HG02852 (cell line): Measurements from ENCODE around the gene WIPF1.
A peak's percentile ranks its signal among the peaks of the same experiment; 100 is the strongest.
"Not testable (repeated sequence)": the region's sequence is repeated elsewhere in the genome, so short reads cannot be mapped to it uniquely, and the experiment has no call there.

Source experiments
- ATAC-seq: cut with Tn5 transposase; IDR thresholded peaks from one replicate; pipeline ENCODE4 v1.9.1; 2021; ENCODE audit warnings: mild to moderate bottlenecking, moderate library complexity; ENCODE audit not compliant: unreplicated experiment

Gene WIPF1

GRCh38 chr2:174573621-174574081 lies 24.0 kb downstream of the WIPF1 start:
- ATAC-seq = no peak

GRCh38 chr2:174572556-174572955 lies 25.0 kb downstream of the WIPF1 start:
- ATAC-seq = no peak

- no peak for ATAC-seq
Measured at GRCh38 chr2:174571669-174572323, 25.8 kb downstream of the WIPF1 start.

GRCh38 chr2:174570318-174570958 lies 27.2 kb downstream of the WIPF1 start:
- no peak for ATAC-seq

- ATAC-seq = no peak
Measured at GRCh38 chr2:174569678-174570077, 27.9 kb downstream of the WIPF1 start.

- no peak for ATAC-seq
Measured at GRCh38 chr2:174568425-174568824, 29.2 kb downstream of the WIPF1 start.

- ATAC-seq = no peak
Measured at GRCh38 chr2:174566871-174567270, 30.7 kb downstream of the WIPF1 start.

GRCh38 chr2:174563530-174564282 lies 33.9 kb downstream of the WIPF1 start:
- no peak for ATAC-seq

- no peak for ATAC-seq
Measured at GRCh38 chr2:174561972-174562370, 35.6 kb downstream of the WIPF1 start.

GRCh38 chr2:174561283-174561971 lies 36.2 kb downstream of the WIPF1 start:
- ATAC-seq = no peak

GRCh38 chr2:174560737-174561136 lies 36.9 kb downstream of the WIPF1 start:
- no peak for ATAC-seq

- ATAC-seq = no peak
Measured at GRCh38 chr2:174555998-174556397, 41.6 kb downstream of the WIPF1 start.

- no peak for ATAC-seq
Measured at GRCh38 chr2:174554529-174555150, 43.0 kb downstream of the WIPF1 start.

- peak; percentile 90 for ATAC-seq
Measured at GRCh38 chr2:174553811-174554493, 43.7 kb downstream of the WIPF1 start.

GRCh38 chr2:174552880-174553279 lies 44.7 kb downstream of the WIPF1 start:
- no peak for ATAC-seq

- no peak for ATAC-seq
Measured at GRCh38 chr2:174551697-174552096, 45.9 kb downstream of the WIPF1 start.

- ATAC-seq = not testable (repeated sequence)
Measured at GRCh38 chr2:174548646-174549045, 49.0 kb downstream of the WIPF1 start.

- ATAC-seq = not testable (repeated sequence)
Measured at GRCh38 chr2:174548021-174548420, 49.6 kb downstream of the WIPF1 start.

GRCh38 chr2:174546519-174547506 lies 50.8 kb downstream of the WIPF1 start:
- ATAC-seq = peak; percentile 57
